ENCODE measurements around the gene CA12. TPM values are rescaled to one million over a fixed set of nuclear protein-coding genes. Genes with fewer than 3 reads are reported as not detected.

Gene CA12
- total RNA-seq, 2 experiments from 2014 or later: 0.07 to 0.10 TPM

DNA sequence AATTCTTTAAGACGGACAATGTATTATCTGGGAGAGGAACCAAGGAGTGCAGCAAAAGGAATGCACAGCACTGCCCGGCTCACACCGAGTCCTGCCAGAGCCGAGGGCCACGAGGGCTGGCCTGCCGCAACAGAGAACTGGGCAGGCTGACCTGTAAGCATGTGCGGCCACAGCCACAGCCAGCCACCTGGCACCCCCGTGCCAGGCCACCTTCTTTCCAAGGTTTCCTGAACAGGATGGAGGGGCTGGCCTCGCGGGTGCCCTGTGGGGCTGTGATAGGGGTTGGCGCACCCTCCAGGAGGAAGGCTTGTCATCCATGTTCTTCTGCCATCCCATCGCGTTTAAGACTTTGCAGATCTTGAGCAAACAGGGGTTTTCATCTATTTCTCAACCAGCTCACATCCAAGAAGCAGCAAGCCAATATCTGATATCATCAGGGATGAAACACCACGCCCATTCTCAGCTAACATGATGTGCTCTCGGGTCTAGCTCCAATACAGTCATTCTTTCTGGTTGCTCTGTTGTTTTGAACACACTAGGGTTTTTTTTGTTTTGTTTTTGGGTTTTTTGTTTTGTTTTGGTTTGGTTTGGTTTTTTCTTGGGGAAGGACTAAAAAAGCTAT lies 10.2 kb downstream of the CA12 start:
- peak; percentile 27 for DNase-seq
- Mint-ChIP-seq H3K36me3 (no peaks in the 10 kb centered on the region), H3K4me3 (no peak overlapping the region), H3K27ac (peak overlapping the region; percentile 7), H3K9me3 (no peaks in the 10 kb centered on the region), H3K27me3 (peaks cover 2% of the 10 kb centered on the region), H3K4me1 (ENCODE audit: low read depth) (peaks cover 39% of the 10 kb centered on the region)
- intact Hi-C loops (cut with micrococcal nuclease): loop anchor here (5.0 kb wide), 2 partner anchors 44 to 434 kb away; no protein-coding TSS in a partner anchor
- ChIA-PET CTCF (interaction anchor here (0.9 to 1.5 kb wide), 2 partner anchors 31 to 629 kb away, joined by 3 to 4 read pairs; no protein-coding TSS in a partner anchor), POLR2A (interaction anchor here (0.9 kb wide), 1 partner anchor 10 kb away, joined by 3 read pairs; the partner anchor contains the start of gene CA12)

DNA sequence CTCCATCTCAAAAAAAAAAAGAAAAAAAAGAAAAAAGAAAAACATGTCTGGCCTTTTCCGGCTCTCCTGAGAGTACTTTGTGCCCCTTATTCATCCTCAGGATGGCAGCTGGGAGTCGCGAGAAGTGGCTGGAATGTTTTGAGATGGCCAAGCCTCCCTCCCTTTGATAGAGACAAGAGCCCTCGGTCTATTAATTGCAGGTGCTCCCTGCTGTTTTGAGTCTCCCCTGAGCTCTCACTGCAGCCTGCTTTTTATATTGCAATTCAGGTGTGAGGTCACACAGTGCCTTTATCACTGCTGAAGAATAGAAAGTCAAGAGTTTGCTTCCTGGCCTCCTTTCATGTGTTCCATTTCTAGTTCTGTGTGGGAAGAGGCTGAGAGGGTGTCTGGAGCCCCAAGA lies 10.9 kb downstream of the CA12 start:
- ChIA-PET CTCF (no interaction called here), POLR2A (no interaction called here)
- intact Hi-C loops (cut with micrococcal nuclease): loop anchor here (5.0 kb wide), 2 partner anchors 43 to 433 kb away; no protein-coding TSS in a partner anchor
- no peaks in the 10 kb centered on the region for H3K36me3 Mint-ChIP-seq
- no peaks in the 10 kb centered on the region for H3K27me3 Mint-ChIP-seq
- no peak for DNase-seq
- H3K27ac Mint-ChIP-seq: no peak overlapping the region
- H3K9me3 Mint-ChIP-seq: no peaks in the 10 kb centered on the region
- no peak overlapping the region for H3K4me3 Mint-ChIP-seq
- H3K4me1 Mint-ChIP-seq (ENCODE audit: low read depth): peaks cover 34% of the 10 kb centered on the region

GRCh38 chr15:63369781-63370180 lies 11.9 kb downstream of the CA12 start:
- Mint-ChIP-seq H3K9me3 (no peaks in the 10 kb centered on the region), H3K27me3 (no peaks in the 10 kb centered on the region), H3K4me3 (no peak overlapping the region), H3K4me1 (ENCODE audit: low read depth) (peaks cover 25% of the 10 kb centered on the region), H3K36me3 (no peaks in the 10 kb centered on the region), H3K27ac (no peak overlapping the region)
- CTCF ChIA-PET: no interaction called here
- no peak for DNase-seq
- POLR2A ChIA-PET: no interaction called here
- intact Hi-C loops (cut with micrococcal nuclease): loop anchor here (5.0 kb wide), 2 partner anchors 42 to 432 kb away; no protein-coding TSS in a partner anchor

DNA sequence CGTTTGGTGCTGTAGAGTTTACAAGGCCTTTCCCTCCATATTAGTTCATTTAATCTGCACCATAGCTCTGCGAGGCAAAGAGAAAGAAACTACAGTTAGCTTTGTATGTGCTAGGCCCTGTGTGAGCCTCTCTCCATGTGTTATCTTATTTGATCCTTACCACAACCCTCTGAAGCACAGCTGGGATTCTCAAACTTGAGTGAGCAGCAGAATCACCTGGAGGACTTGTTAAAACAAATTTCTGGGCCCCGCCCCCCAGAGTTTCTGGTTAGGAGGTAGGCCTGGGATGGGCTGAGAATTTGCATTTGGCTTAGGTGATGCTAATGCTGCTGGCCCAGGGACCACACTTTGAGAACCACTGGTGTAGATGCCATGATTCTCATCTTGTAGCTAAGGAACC lies 12.3 kb downstream of the CA12 start:
- ChIA-PET CTCF (interaction anchor here (2.1 kb wide), 1 partner anchor 322 kb away, joined by 5 read pairs; no protein-coding TSS in a partner anchor), POLR2A (no interaction called here)
- H3K4me3 Mint-ChIP-seq: no peak overlapping the region
- intact Hi-C loops (cut with micrococcal nuclease): no loop called here
- peaks cover 20% of the 10 kb centered on the region for H3K4me1 Mint-ChIP-seq (ENCODE audit: low read depth)
- no peaks in the 10 kb centered on the region for H3K9me3 Mint-ChIP-seq
- H3K36me3 Mint-ChIP-seq: no peaks in the 10 kb centered on the region
- H3K27me3 Mint-ChIP-seq: no peaks in the 10 kb centered on the region
- DNase-seq: no peak
- H3K27ac Mint-ChIP-seq: no peak overlapping the region

DNA sequence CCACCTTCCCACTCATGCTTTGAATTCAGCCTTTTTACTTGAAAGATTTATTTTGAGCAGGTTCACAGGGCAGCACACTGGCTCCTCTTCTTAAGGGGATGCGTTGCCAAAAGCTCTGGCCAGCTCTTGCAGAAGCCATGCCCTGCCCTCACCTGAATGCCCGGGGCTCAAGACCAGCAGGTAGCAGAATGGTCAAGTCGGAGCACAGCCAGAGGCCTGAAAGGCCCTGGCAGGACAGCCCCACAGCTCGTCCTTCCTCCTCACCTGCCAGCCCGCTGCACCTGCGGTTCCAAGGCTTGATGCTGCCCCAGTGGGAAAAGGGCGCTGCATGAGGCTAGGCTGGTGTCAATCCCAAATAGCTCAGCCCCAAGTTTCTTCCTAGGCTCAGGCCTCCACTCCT lies 13.1 kb downstream of the CA12 start:
- intact Hi-C loops (cut with micrococcal nuclease): no loop called here
- H3K4me1 Mint-ChIP-seq (ENCODE audit: low read depth): peaks cover 14% of the 10 kb centered on the region
- no peaks in the 10 kb centered on the region for H3K9me3 Mint-ChIP-seq
- ChIA-PET CTCF (interaction anchor here (2.1 kb wide), 1 partner anchor 321 kb away, joined by 5 read pairs; no protein-coding TSS in a partner anchor), POLR2A (no interaction called here)
- H3K4me3 Mint-ChIP-seq: no peak overlapping the region
- no peaks in the 10 kb centered on the region for H3K36me3 Mint-ChIP-seq
- H3K27me3 Mint-ChIP-seq: no peaks in the 10 kb centered on the region
- DNase-seq: no peak
- no peak overlapping the region for H3K27ac Mint-ChIP-seq

DNA sequence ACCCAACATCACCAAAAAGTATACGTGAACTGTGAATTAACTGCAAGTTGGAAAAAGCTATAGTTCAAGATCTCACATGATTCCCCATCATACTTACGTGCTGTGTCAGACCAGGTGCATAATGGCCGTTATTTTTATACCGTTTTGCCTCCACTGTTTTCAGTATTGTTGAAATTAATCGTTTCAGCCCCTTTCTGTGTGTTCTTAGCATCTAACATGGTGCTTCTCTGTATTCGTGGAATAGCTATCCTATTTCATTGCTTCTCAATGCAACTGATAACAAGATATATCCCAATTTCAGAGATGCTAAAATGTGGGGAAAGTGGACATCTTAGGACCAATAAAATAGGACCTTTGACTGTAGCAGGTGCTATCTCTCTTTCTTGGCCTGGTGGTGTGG lies 13.7 kb downstream of the CA12 start:
- no peaks in the 10 kb centered on the region for H3K36me3 Mint-ChIP-seq
- peaks cover 14% of the 10 kb centered on the region for H3K4me1 Mint-ChIP-seq (ENCODE audit: low read depth)
- no peaks in the 10 kb centered on the region for H3K27me3 Mint-ChIP-seq
- no peak overlapping the region for H3K4me3 Mint-ChIP-seq
- ChIA-PET CTCF (interaction anchor here (2.1 kb wide), 1 partner anchor 320 kb away, joined by 5 read pairs; no protein-coding TSS in a partner anchor), POLR2A (no interaction called here)
- no peak overlapping the region for H3K27ac Mint-ChIP-seq
- no peaks in the 10 kb centered on the region for H3K9me3 Mint-ChIP-seq
- no peak for DNase-seq
- intact Hi-C loops (cut with micrococcal nuclease): no loop called here

DNA sequence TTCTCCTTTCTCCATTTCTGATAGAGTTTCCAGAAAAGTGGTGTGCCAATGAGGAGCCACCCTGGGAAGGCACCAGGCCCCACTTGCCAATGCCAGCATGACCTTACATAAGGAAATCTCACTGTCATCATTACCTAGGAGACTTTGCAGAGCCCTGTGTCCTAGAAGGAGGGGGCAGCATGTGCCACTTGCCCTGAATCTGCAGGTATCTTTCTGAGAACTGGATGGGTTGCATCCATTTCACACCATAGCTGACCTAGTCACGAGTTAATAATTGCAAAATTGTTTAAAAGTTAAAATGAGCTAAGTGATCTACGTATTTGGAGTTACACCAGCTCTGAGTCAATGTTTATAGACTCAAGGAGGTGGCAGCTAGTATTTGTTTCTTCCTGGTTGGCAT lies 14.3 kb downstream of the CA12 start:
- Mint-ChIP-seq H3K27me3 (no peaks in the 10 kb centered on the region), H3K4me3 (no peak overlapping the region), H3K4me1 (ENCODE audit: low read depth) (peaks cover 10% of the 10 kb centered on the region), H3K27ac (no peak overlapping the region), H3K9me3 (no peaks in the 10 kb centered on the region), H3K36me3 (no peaks in the 10 kb centered on the region)
- no peak for DNase-seq
- ChIA-PET POLR2A (no interaction called here), CTCF (interaction anchor here (2.1 kb wide), 1 partner anchor 320 kb away, joined by 5 read pairs; no protein-coding TSS in a partner anchor)
- intact Hi-C loops (cut with micrococcal nuclease): no loop called here

GRCh38 chr15:63366451-63366850 lies 15.2 kb downstream of the CA12 start:
- Mint-ChIP-seq H3K27me3 (peaks cover 2% of the 10 kb centered on the region), H3K27ac (no peak overlapping the region), H3K36me3 (no peaks in the 10 kb centered on the region), H3K9me3 (no peaks in the 10 kb centered on the region), H3K4me3 (no peak overlapping the region), H3K4me1 (ENCODE audit: low read depth) (peaks cover under 1% of the 10 kb centered on the region)
- ChIA-PET POLR2A (no interaction called here), CTCF (no interaction called here)
- no peak for DNase-seq
- intact Hi-C loops (cut with micrococcal nuclease): no loop called here

DNA sequence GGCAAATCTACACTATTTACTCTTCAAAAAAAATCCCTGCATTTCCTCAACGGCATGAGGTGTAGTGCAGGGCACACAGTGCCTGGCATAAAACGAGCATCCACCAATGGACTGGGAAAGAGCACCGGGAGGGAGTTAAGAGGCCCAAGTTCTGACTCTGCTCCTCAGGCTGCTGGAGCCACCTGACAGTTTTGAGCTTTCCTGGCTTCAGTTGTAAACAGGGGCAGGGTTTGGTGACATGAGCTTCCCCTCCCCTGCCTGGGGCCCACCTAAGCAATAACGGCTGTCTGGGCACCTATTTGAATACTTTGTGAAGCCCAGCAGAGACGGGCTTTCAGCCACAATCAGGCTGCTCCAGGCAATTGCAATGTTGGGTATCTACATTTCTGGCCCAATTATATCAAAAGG lies 16.4 kb downstream of the CA12 start:
- Mint-ChIP-seq H3K9me3 (no peaks in the 10 kb centered on the region), H3K4me3 (no peak overlapping the region), H3K27me3 (peaks cover 6% of the 10 kb centered on the region), H3K36me3 (no peaks in the 10 kb centered on the region), H3K27ac (no peak overlapping the region), H3K4me1 (ENCODE audit: low read depth) (no peaks in the 10 kb centered on the region)
- ChIA-PET CTCF (no interaction called here), POLR2A (no interaction called here)
- DNase-seq: no peak
- intact Hi-C loops (cut with micrococcal nuclease): no loop called here

DNA sequence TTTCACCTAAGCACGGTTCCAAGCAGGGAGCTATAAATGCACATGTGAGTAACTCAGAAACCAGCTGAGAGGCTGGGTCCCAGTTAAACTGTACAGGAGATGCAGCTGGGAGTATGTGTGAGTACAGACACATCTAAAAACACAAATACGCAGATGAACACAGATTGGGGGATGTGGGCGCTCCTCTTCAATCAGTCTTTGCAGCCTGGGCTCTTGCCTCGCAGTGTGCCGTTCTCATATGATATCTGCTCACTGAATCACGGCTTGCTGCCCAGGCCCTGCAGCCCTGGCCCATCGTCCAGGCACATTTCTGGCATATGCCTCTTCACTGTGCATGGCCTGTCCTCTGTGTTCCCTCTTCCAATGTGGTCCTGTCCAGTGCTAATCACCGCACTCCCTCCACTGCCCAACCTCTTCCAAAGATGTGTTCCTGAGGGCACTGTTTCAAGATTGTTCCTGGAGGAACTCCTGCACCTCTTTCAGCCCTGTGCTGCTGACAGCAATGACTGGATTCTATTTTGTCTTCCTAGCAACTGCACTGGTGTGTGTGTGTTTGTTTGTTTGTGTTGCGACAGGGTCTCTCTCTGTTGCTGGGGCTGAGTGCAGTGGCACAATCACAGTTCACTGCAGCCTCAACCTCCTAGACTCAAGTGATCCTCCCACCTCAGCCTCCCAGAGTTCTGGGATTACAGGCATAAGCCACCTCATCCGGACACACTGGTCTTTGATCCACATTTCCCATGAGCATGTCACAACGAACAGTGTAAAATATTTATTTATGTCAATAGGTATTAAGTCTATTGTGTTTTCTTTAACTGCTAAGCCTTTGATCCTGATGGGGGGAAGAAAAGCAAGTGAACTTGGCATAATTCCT lies 17.0 kb downstream of the CA12 start:
- Mint-ChIP-seq H3K9me3 (no peaks in the 10 kb centered on the region), H3K4me3 (no peak overlapping the region), H3K27ac (no peak overlapping the region), H3K36me3 (no peaks in the 10 kb centered on the region), H3K4me1 (ENCODE audit: low read depth) (no peaks in the 10 kb centered on the region), H3K27me3 (peaks cover 6% of the 10 kb centered on the region)
- ChIA-PET CTCF (no interaction called here), POLR2A (no interaction called here)
- no peak for DNase-seq
- intact Hi-C loops (cut with micrococcal nuclease): no loop called here

GRCh38 chr15:63363292-63363691 lies 18.4 kb downstream of the CA12 start:
- no peaks in the 10 kb centered on the region for H3K36me3 Mint-ChIP-seq
- H3K4me3 Mint-ChIP-seq: no peak overlapping the region
- CTCF ChIA-PET: no interaction called here
- no peak for DNase-seq
- H3K9me3 Mint-ChIP-seq: no peaks in the 10 kb centered on the region
- H3K27ac Mint-ChIP-seq: no peak overlapping the region
- POLR2A ChIA-PET: no interaction called here
- peaks cover 11% of the 10 kb centered on the region for H3K27me3 Mint-ChIP-seq
- no peaks in the 10 kb centered on the region for H3K4me1 Mint-ChIP-seq (ENCODE audit: low read depth)
- intact Hi-C loops (cut with micrococcal nuclease): no loop called here

GRCh38 chr15:63362885-63363284 lies 18.8 kb downstream of the CA12 start:
- no peak for DNase-seq
- Mint-ChIP-seq H3K27me3 (peaks cover 11% of the 10 kb centered on the region), H3K36me3 (no peaks in the 10 kb centered on the region), H3K4me3 (no peak overlapping the region), H3K9me3 (no peaks in the 10 kb centered on the region), H3K27ac (no peak overlapping the region), H3K4me1 (ENCODE audit: low read depth) (no peaks in the 10 kb centered on the region)
- ChIA-PET CTCF (no interaction called here), POLR2A (no interaction called here)
- intact Hi-C loops (cut with micrococcal nuclease): no loop called here
